ENCODE measurements around the gene GARIN3.

- no peak for TF ChIP-seq CTCF (IDR thresholded peaks at IDR 0.05)
- TF ChIP-seq POLR2A (IDR thresholded peaks at IDR 0.05) = no peak
Measured at GRCh38 chr5:157184117-157184670, 18.1 kb upstream of the GARIN3 start.

Data from adrenal gland (tissue), 5 donors.